ENCODE data around the gene ZBTB39.
"Not testable (repeated sequence)": the region's sequence is repeated elsewhere in the genome, so short reads cannot be mapped to it uniquely, and the experiment has no call there.

DNA sequence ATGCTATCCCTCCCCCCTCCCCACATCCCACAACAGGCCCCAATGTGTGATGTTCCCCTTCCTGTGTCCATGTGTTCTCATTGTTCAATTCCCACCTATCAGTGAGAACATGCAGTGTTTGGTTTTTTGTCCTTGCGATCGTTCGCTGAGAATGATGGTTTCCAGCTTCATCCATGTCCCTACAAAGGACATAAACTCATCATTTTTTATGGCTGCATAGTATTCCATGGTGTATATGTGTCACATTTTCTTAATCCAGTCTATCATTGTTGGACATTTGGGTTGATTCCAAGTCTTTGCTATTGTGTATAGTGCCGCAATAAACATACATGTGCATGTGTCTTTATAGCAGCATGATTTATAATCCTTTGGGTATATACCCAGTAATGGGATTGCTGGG lies 46.8 kb upstream of the ZBTB39 start:
- TF ChIP-seq CTCF (IDR thresholded peaks at IDR 0.05; ENCODE audit: poor library complexity, severe bottlenecking); POLR2AphosphoS5 (IDR thresholded peaks at IDR 0.05); RAD21 (conservative IDR thresholded peaks at IDR 0.05): not testable (repeated sequence)
